ENCODE results near the gene CEP43. TPM values are rescaled to one million over a fixed set of nuclear protein-coding genes. Genes with fewer than 3 reads are reported as not detected.

Gene CEP43
- total RNA-seq, 1 donor from 2014 or later: 22.0 TPM

GRCh38 chr6:167013946-167014345 is 14.7 kb downstream of the CEP43 start:
- DNase-seq (ENCODE audit: low spot score): no peak

GRCh38 chr6:167015302-167015701 is 16.1 kb downstream of the CEP43 start:
- no peak for DNase-seq (ENCODE audit: low spot score)

- DNase-seq (ENCODE audit: low spot score): no peak
Measured at GRCh38 chr6:167020206-167020605, 21.0 kb downstream of the CEP43 start.

- DNase-seq (ENCODE audit: low spot score): no peak
Measured at GRCh38 chr6:167027308-167027707, 28.1 kb downstream of the CEP43 start.

- DNase-seq (ENCODE audit: low spot score): no peak
Measured at GRCh38 chr6:167027772-167028171, 28.6 kb downstream of the CEP43 start.

GRCh38 chr6:167030222-167031072 is 31.2 kb downstream of the CEP43 start:
- DNase-seq (ENCODE audit: low spot score): no peak

- DNase-seq (ENCODE audit: low spot score): no peak
Measured at GRCh38 chr6:167031082-167031709, 32.0 kb downstream of the CEP43 start.

GRCh38 chr6:167034056-167034455 is 34.9 kb downstream of the CEP43 start:
- no peak for DNase-seq (ENCODE audit: low spot score)

GRCh38 chr6:167037762-167038161 is 38.6 kb downstream of the CEP43 start:
- no peak for DNase-seq (ENCODE audit: low spot score)

- no peak for DNase-seq (ENCODE audit: low spot score)
Measured at GRCh38 chr6:167044696-167045095, 45.5 kb downstream of the CEP43 start.

GRCh38 chr6:167045828-167046580 is 46.8 kb downstream of the CEP43 start:
- no peak for DNase-seq (ENCODE audit: low spot score)

- DNase-seq (ENCODE audit: low spot score): no peak
Measured at GRCh38 chr6:167046861-167047495, 47.8 kb downstream of the CEP43 start.

GRCh38 chr6:167047554-167047953 is 48.4 kb downstream of the CEP43 start:
- no peak for DNase-seq (ENCODE audit: low spot score)

Other genes starting within 250 kb of the CEP43 start
- 89.9 TPM for gene RNASET2, start 42.8 kb upstream of the CEP43 start, total RNA-seq
- gene CCR6, start 123.7 kb downstream of the CEP43 start, total RNA-seq: not detected
- not detected for gene GPR31, start 158.6 kb downstream of the CEP43 start, total RNA-seq